H1 (cell line): ENCODE measurements around the gene DHTKD1. TPM values are rescaled to one million over a fixed set of nuclear protein-coding genes. Genes with fewer than 3 reads are reported as not detected.

ENCODE experiments used
- CTCF ChIA-PET: fragments of 300-600 bp; sonication (Branson Sonifier 250); formaldehyde crosslinking; loops from one replicate; lab custom pipeline; 2021; ENCODE audit not compliant: partially characterized antibody; lab: Charles Lee
- POLR2A ChIA-PET: fragments of 300-600 bp; sonication (Branson Sonifier 250); formaldehyde crosslinking; loops from one replicate; lab custom pipeline; 2021; ENCODE audit warnings: inconsistent platforms; ENCODE audit not compliant: partially characterized antibody; lab: Charles Lee
- DNase-seq, 2 experiments: peaks; one replicate each; pipeline versions ENCODE4 v3.0.0 to v3.0.0-alpha.2; 2010 to 2022; ENCODE audit warnings: low spot score in 2 of 2, low read depth in 1 of 2, mixed read lengths in 1 of 2
- FAIRE-seq: peaks from 2 replicates; lab custom pipeline; 2011; peaks lifted over from hg19 to GRCh38; lab: Jason Lieb, UNC
- H2AFZ ChIP-seq: 2 replicates; pipeline ENCODE4 v1.8.1; 2012; ENCODE audit warnings: low read length, inconsistent platforms
- H2AK5ac ChIP-seq: 2 replicates; pipeline ENCODE4 v1.6.1; 2013; ENCODE audit warnings: low read depth, low read length
- H2BK120ac ChIP-seq: replicated peaks from 2 replicates; pipeline ENCODE3; 2013; ENCODE audit warnings: low read depth, low read length, inconsistent platforms
- H2BK12ac ChIP-seq: 2 replicates; pipeline ENCODE4 v1.6.1; 2013; ENCODE audit warnings: low read depth, low read length
- H2BK15ac ChIP-seq: 2 replicates; pipeline ENCODE4 v1.6.1; 2013; ENCODE audit warnings: low read length
- H2BK20ac ChIP-seq: 2 replicates; pipeline ENCODE4 v1.6.1; 2013; ENCODE audit warnings: low read length
- H2BK5ac ChIP-seq: 2 replicates; pipeline ENCODE4 v1.6.1; 2013; ENCODE audit warnings: low read depth, low read length
- H3K14ac ChIP-seq: 2 replicates; pipeline ENCODE4 v1.6.1; 2013; ENCODE audit warnings: inconsistent platforms; ENCODE audit not compliant: insufficient read length
- H3K18ac ChIP-seq: 2 replicates; pipeline ENCODE4 v1.6.1; 2013; ENCODE audit warnings: low read length; ENCODE audit errors: extremely low read depth
- H3K23ac ChIP-seq: 2 replicates; pipeline ENCODE4 v1.6.1; 2013; ENCODE audit warnings: inconsistent platforms; ENCODE audit not compliant: insufficient read length
- H3K23me2 ChIP-seq: 2 replicates; pipeline ENCODE4 v1.6.1; 2013; ENCODE audit warnings: low read depth, low read length
- H3K27ac ChIP-seq: 2 replicates; pipeline ENCODE4 v1.6.1; 2011; ENCODE audit warnings: low read depth, low read length, inconsistent platforms
- H3K27me3 ChIP-seq, 4 experiments: replicated peaks in 1 of 4; 1 replicate in 1 of 4; 2 replicates in 3 of 4; pipeline versions ENCODE4 v1.6.1 to v1.8.1; 2011 to 2013; ENCODE audit warnings: low read length in 3 of 4, mild to moderate bottlenecking in 3 of 4, inconsistent platforms in 2 of 4, mixed read lengths in 2 of 4, moderate library complexity in 1 of 4; ENCODE audit not compliant: control insufficient read depth in 3 of 4, insufficient read depth in 3 of 4; ENCODE audit errors: extremely low read depth in 1 of 4
- H3K36me3 ChIP-seq, 4 experiments: 2 replicates each; pipeline versions ENCODE4 v1.6.1 to v1.8.1; 2011 to 2013; ENCODE audit warnings: mild to moderate bottlenecking in 4 of 4, low read length in 3 of 4, moderate library complexity in 2 of 4, control low read depth in 1 of 4, inconsistent platforms in 1 of 4; ENCODE audit not compliant: insufficient read depth in 4 of 4, control insufficient read depth in 2 of 4
- H3K4ac ChIP-seq: replicated peaks from 2 replicates; pipeline ENCODE3; 2013; ENCODE audit warnings: low read length, low read depth, mixed read lengths, inconsistent platforms; ENCODE audit not compliant: insufficient read length
- H3K4me1 ChIP-seq, 4 experiments: replicated peaks in 1 of 4; 1 replicate in 1 of 4; 2 replicates in 3 of 4; pipeline versions ENCODE4 v1.6.1 to v1.8.1; 2011 to 2013; ENCODE audit warnings: low read length in 3 of 4, inconsistent platforms in 2 of 4, mixed read lengths in 1 of 4; ENCODE audit not compliant: insufficient read depth in 4 of 4, control insufficient read depth in 3 of 4
- H3K4me2 ChIP-seq, 2 experiments: 2 replicates each; pipeline versions ENCODE4 v1.6.1 to v1.8.1; 2011 to 2013; ENCODE audit warnings: low read depth in 2 of 2, low read length in 2 of 2, control low read depth in 1 of 2, inconsistent platforms in 1 of 2, mild to moderate bottlenecking in 1 of 2; ENCODE audit not compliant: insufficient read depth in 1 of 2
- H3K4me3 ChIP-seq, 4 experiments: fragments of 200-600, 300-600 bp in 1 of 4; sonication (generic), shearing (Covaris generic), sonication (Bioruptor Twin) in 1 of 4; 2 replicates each; pipeline versions ENCODE4 v1.5.1 to v1.8.1; 2011 to 2016; ENCODE audit warnings: low read length in 4 of 4, low read depth in 3 of 4, control low read depth in 2 of 4, inconsistent platforms in 2 of 4, mild to moderate bottlenecking in 2 of 4, mixed read lengths in 1 of 4, moderate library complexity in 1 of 4; ENCODE audit not compliant: insufficient read depth in 2 of 4; ENCODE audit errors: extremely low read depth in 1 of 4
- H3K56ac ChIP-seq: replicated peaks from 2 replicates; pipeline ENCODE3; 2013; ENCODE audit warnings: low read depth, mild to moderate bottlenecking, mixed read lengths, low read length, inconsistent platforms; ENCODE audit not compliant: insufficient read length
- H3K79me1 ChIP-seq: 2 replicates; pipeline ENCODE4 v1.6.1; 2013; ENCODE audit warnings: low read depth, low read length, control low read depth
- H3K79me2 ChIP-seq, 2 experiments: 2 replicates each; pipeline versions ENCODE4 v1.6.1 to v1.8.1; 2012 to 2013; ENCODE audit warnings: low read length in 2 of 2, mild to moderate bottlenecking in 2 of 2, inconsistent platforms in 1 of 2; ENCODE audit not compliant: insufficient read depth in 2 of 2, control insufficient read depth in 1 of 2
- H3K9ac ChIP-seq, 4 experiments: replicated peaks in 1 of 4; 1 replicate in 1 of 4; 2 replicates in 3 of 4; pipeline versions ENCODE4 v1.6.1 to v1.8.1; 2011 to 2013; ENCODE audit warnings: low read depth in 3 of 4, low read length in 3 of 4, control low read depth in 2 of 4, mild to moderate bottlenecking in 2 of 4, moderate library complexity in 2 of 4, inconsistent platforms in 1 of 4; ENCODE audit errors: extremely low read depth in 1 of 4
- H3K9me3 ChIP-seq, 2 experiments: 2 replicates each; pipeline versions ENCODE4 v1.6.1 to v1.8.1; 2012 to 2013; ENCODE audit warnings: mild to moderate bottlenecking in 2 of 2, moderate library complexity in 2 of 2, control low read depth in 1 of 2, inconsistent platforms in 1 of 2, low read depth in 1 of 2, low read length in 1 of 2, mixed read lengths in 1 of 2; ENCODE audit not compliant: insufficient read depth in 2 of 2
- H4K20me1 ChIP-seq, 2 experiments: replicated peaks in 1 of 2; 2 replicates each; pipeline versions ENCODE3 to v1.8.1; 2011 to 2013; ENCODE audit warnings: inconsistent platforms in 2 of 2, low read length in 2 of 2, mild to moderate bottlenecking in 1 of 2; ENCODE audit not compliant: insufficient read depth in 2 of 2, control insufficient read depth in 1 of 2
- H4K5ac ChIP-seq: 2 replicates; pipeline ENCODE4 v1.6.1; 2013; ENCODE audit warnings: low read length, low read depth, mixed read lengths, inconsistent platforms; ENCODE audit not compliant: insufficient read length
- H4K8ac ChIP-seq: 2 replicates; pipeline ENCODE4 v1.8.0; 2013; ENCODE audit warnings: mild to moderate bottlenecking, moderate library complexity, low read length, inconsistent platforms; ENCODE audit not compliant: insufficient read depth; ENCODE audit errors: extremely low read depth
- H4K91ac ChIP-seq: replicated peaks from 2 replicates; pipeline ENCODE3; 2013; ENCODE audit warnings: low read length, mixed read lengths, inconsistent platforms; ENCODE audit not compliant: insufficient read length
- ASH2L ChIP-seq: fragments of 200-600, 300-600 bp; sonication (generic); IDR thresholded peaks from one replicate; pipeline ENCODE4 v1.7.1; 2017; ENCODE audit warnings: low read length
- ATF3 ChIP-seq: IDR thresholded peaks from 2 replicates; pipeline ENCODE4 v1.6.1; 2011; ENCODE audit warnings: low read depth, mild to moderate bottlenecking, low read length; ENCODE audit not compliant: insufficient read depth
- CREB1 ChIP-seq: IDR thresholded peaks from 2 replicates; pipeline ENCODE4 v1.6.1; 2012; ENCODE audit warnings: inconsistent platforms
- MAX ChIP-seq: IDR thresholded peaks from 2 replicates; pipeline ENCODE4 v1.6.1; 2012; ENCODE audit warnings: inconsistent platforms
- SRF ChIP-seq: IDR thresholded peaks from 2 replicates; pipeline ENCODE4 v1.6.1; 2011; ENCODE audit warnings: mild to moderate bottlenecking, low read depth, low read length, moderate library complexity
- TAF1 ChIP-seq: IDR thresholded peaks from 2 replicates; pipeline ENCODE4 v1.6.1; 2011; ENCODE audit warnings: mild to moderate bottlenecking, low read depth, low read length
- TCF12 ChIP-seq: IDR thresholded peaks from 2 replicates; pipeline ENCODE4 v1.6.1; 2011; ENCODE audit warnings: low read depth, mild to moderate bottlenecking, low read length
- WGBS, 2 experiments: shearing (Covaris generic) in 1 of 2; methylation state at CpG; one replicate each; pipeline versions ENCODE4 v1.1.6 to v1.1.7; 2013 to 2015; ENCODE audit warnings: low lambda C conversion rate in 2 of 2, mixed read lengths in 2 of 2, inconsistent platforms in 1 of 2, low coverage in 1 of 2, missing lambda C conversion rate in 1 of 2; ENCODE audit not compliant: insufficient replicate concordance in 2 of 2, insufficient coverage in 1 of 2, insufficient read length in 1 of 2; ENCODE audit errors: extremely low coverage in 1 of 2, missing lambda C conversion rate in 1 of 2; 5-methylcytosine and 5-hydroxymethylcytosine counted together
- long read RNA-seq, 2 experiments: library from RNA in 1 of 2; library from capped mRNA in 1 of 2; stranded (forward); transcript quantifications; one replicate each; pipeline ENCODE4 v2.0.0, GENCODE V29; 2021; ENCODE audit warnings: inconsistent platforms in 1 of 2
- polyA minus RNA-seq, 3 experiments: library from RNA; depleted of rRNA, polyadenylated mRNA; stranded (reverse); fragments of >200 nt; gene quantifications; 1 replicate in 2 of 3; 2 replicates in 1 of 3; pipeline ENCODE4 v1.2.3, GENCODE V29; 2011
- polyA plus RNA-seq, 7 experiments: library from polyadenylated mRNA; depleted of rRNA in 3 of 7; stranded (reverse) in 5 of 7; unstranded in 2 of 7; fragments of >200 nt in 5 of 7; fragments of 200-250 nt in 2 of 7; gene quantifications; 1 replicate in 5 of 7; 2 replicates in 1 of 7; 4 replicates in 1 of 7; pipeline versions ENCODE4 v1.2.1 to v1.2.3, GENCODE V29; 2011 to 2013; ENCODE audit warnings: missing spikeins in 2 of 7, mixed read lengths in 2 of 7
- total RNA-seq: library from RNA; stranded (reverse); fragmentation: NEBNext Ultra II Directional; extraction: Animal tissue kit (Norgen Biotek cat#: 25700); gene quantifications from 2 replicates; pipeline ENCODE4 v1.2.1, GENCODE V29; 2021

DHTKD1 gene
- total RNA-seq: 49.8 and 50.7 TPM in 2 replicates
- polyA plus RNA-seq (2011; rRNA removed): 74.6 and 74.9 TPM in 2 replicates
- 65.6 TPM for polyA plus RNA-seq (2011; cell fraction: cytosol; rRNA removed)
- polyA plus RNA-seq (2011; cell fraction: nucleus; rRNA removed): 48.6 TPM
- 25.9 to 32.6 TPM (median 27.3 TPM) in 4 replicates for polyA plus RNA-seq (2012, experiment 1 of 2)
- 9.4 TPM for polyA plus RNA-seq (2012, experiment 2 of 2)
- 27.1 TPM for polyA plus RNA-seq (2013, experiment 1 of 2)
- polyA plus RNA-seq (2013, experiment 2 of 2): 26.4 TPM
- 109 and 134 TPM in 2 replicates for polyA minus RNA-seq (2011; rRNA and poly(A)+ RNA removed)
- 93.7 TPM for polyA minus RNA-seq (2011; cell fraction: cytosol; rRNA and poly(A)+ RNA removed)
- 62.4 TPM for polyA minus RNA-seq (2011; cell fraction: nucleus; rRNA and poly(A)+ RNA removed)
- long read RNA-seq, experiment 1, full-length matches to known transcripts: 2 of 22 reads
- long read RNA-seq, experiment 1, partial matches to known transcripts: 17 of 22 reads
- long read RNA-seq, experiment 1, other reads (novel, unspliced or antisense): 3 of 22 reads
- long read RNA-seq, experiment 2, full-length matches to known transcripts: 7 of 26 reads
- long read RNA-seq, experiment 2, partial matches to known transcripts: 12 of 26 reads
- long read RNA-seq, experiment 2, other reads (novel, unspliced or antisense): 7 of 26 reads

DNA sequence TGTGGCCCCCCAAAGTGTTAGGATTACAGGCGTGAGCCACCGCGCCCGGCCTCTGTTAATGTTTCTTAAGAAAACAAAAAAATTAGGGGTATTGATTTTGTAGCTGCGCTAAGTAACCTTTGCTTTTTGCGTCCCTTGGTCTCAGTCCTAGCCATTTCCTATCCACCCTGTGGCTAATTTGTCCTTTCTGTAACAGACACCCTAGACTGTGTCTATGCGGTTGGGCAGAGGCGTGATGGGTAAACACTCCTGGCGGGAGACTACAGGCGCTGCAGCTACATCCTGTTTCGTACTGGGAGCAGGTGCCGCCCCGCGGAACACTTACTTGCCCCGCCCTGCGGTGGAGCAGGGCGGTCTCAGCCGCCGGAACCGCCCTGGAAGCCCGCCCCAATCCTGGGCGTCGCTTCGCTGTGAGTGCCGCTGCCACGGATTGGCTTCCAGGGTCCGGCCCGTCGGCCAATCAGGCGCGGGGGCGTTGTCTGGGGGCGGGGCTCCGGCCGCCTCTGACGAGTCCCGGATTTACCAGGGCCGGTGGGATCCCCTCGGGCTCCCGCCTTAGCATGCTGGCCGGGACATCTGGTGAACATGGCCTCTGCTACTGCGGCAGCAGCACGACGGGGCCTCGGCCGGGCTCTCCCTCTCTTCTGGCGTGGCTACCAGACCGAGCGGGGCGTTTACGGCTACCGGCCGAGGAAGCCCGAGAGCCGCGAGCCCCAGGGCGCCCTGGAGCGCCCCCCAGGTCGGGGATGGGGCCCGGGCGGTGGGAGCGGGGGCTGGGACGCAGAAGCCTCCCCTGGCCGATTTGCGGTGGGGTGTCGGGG lies at the start of gene DHTKD1:
Gene DHTKD1, plus strand, starts transcription at position 506 of the 821 bp plus-strand sequence. Its CDS starts 80 bp downstream, at position 586.
- 0 out of 2 replicates have a peak within 1 kb of the TSS, but pooled peaks have one; percentile 46 for H2BK12ac ChIP-seq
- no peaks in the 10 kb centered on the region for H3K27me3 ChIP-seq
- 0 out of 2 replicates have a peak within 1 kb of the TSS, but pooled peaks have one; percentile 13 for H2AK5ac ChIP-seq
- H2BK20ac ChIP-seq: no peak within 1 kb of the TSS
- H2AFZ ChIP-seq: 0 out of 2 replicates have a peak within 1 kb of the TSS, but pooled peaks have one; percentile 4
- 6% methylated on average over 61 of the region's 66 CpGs; no CpG with 5 or more reads in 1 of the 2 experiments for WGBS, 2 experiments
- H3K56ac ChIP-seq: peak within 1 kb of the TSS; percentile 82
- no peak within 1 kb of the TSS for H2BK120ac ChIP-seq
- H3K18ac ChIP-seq: peak within 1 kb of the TSS; percentile 83
- POLR2A ChIA-PET: interaction anchor here (0.6 to 3.7 kb wide), 6 partner anchors 12 to 54 kb away, joined by 3 to 19 read pairs (median 7); partner anchors contain the start of gene UPF2
- H3K14ac ChIP-seq: no peak within 1 kb of the TSS
- H3K4me1 ChIP-seq: peaks cover 0 to 7% (median 1%) of the 10 kb centered on the region in 4 experiments; a peak in 3 of 7 replicates
- peak within 1 kb of the TSS; percentile 64 for H4K5ac ChIP-seq
- H4K8ac ChIP-seq: peak within 1 kb of the TSS; percentile 97; the same call in 1 of the 2 replicates
- H3K79me2 ChIP-seq: peaks cover 9 to 34% of the 10 kb centered on the region in 2 experiments; a peak in 3 of 4 replicates
- no peak within 1 kb of the TSS for H3K23ac ChIP-seq
- peak within 1 kb of the TSS; percentile 81 to 88 (median 86) for H3K9ac ChIP-seq
- H2BK15ac ChIP-seq: no peak within 1 kb of the TSS
- peak within 1 kb of the TSS; percentile 89; the same call in 1 of the 2 replicates for H3K27ac ChIP-seq
- H3K79me1 ChIP-seq: peaks cover 10% of the 10 kb centered on the region
- CTCF ChIA-PET: interaction anchor here (0.7 to 1.1 kb wide), 3 partner anchors 63 to 106 kb away, joined by 3 read pairs; no protein-coding TSS in a partner anchor
- H3K36me3 ChIP-seq: peaks cover 0 to 2% (median 0%) of the 10 kb centered on the region in 4 experiments; a peak in 1 of 8 replicates
- DNase-seq: peak; percentile 97 to 99
- peak within 1 kb of the TSS; percentile 55 for H4K91ac ChIP-seq
- no peaks in the 10 kb centered on the region for H4K20me1 ChIP-seq
- peak within 1 kb of the TSS; percentile 75; the same call in 1 of the 2 replicates for H2BK5ac ChIP-seq
- FAIRE-seq: peak; percentile 36
- H3K4me2 ChIP-seq: peak within 1 kb of the TSS; percentile 73 to 83
- no peaks in the 10 kb centered on the region for H3K9me3 ChIP-seq
- H3K23me2 ChIP-seq: no peaks in the 10 kb centered on the region; the same call in 1 of the 2 replicates
- no peak within 1 kb of the TSS for H3K4ac ChIP-seq
- peak within 1 kb of the TSS; percentile 68 to 98 (median 78) for H3K4me3 ChIP-seq
- TF ChIP-seq SRF (no peak), TAF1 (peak; percentile 98), ATF3 (no peak), TCF12 (peak; percentile 67; the same call in 1 of the 2 replicates), ASH2L (peak; percentile 10), MAX (peak; percentile 73), CREB1 (no peak; the same call in 1 of the 2 replicates)
